HG02798 (cell line): Measurements from ENCODE around the gene EFNA1.

ENCODE experiments used
- ATAC-seq: cut with Tn5 transposase; IDR thresholded peaks from one replicate; pipeline ENCODE4 v1.9.1; 2021; ENCODE audit warnings: mild to moderate bottlenecking; ENCODE audit not compliant: unreplicated experiment, poor library complexity

EFNA1 gene

GRCh38 chr1:155121249-155121648 is 6.4 kb upstream of the EFNA1 start:
- ATAC-seq, result no peak

- ATAC-seq, result no peak
Observed at GRCh38 chr1:155122308-155122707, 5.4 kb upstream of the EFNA1 start.

- no peak for ATAC-seq
Observed at GRCh38 chr1:155123801-155124200, 3.9 kb upstream of the EFNA1 start.

- ATAC-seq, result no peak
Observed at GRCh38 chr1:155124503-155125463, 2.9 kb upstream of the EFNA1 start.

DNA sequence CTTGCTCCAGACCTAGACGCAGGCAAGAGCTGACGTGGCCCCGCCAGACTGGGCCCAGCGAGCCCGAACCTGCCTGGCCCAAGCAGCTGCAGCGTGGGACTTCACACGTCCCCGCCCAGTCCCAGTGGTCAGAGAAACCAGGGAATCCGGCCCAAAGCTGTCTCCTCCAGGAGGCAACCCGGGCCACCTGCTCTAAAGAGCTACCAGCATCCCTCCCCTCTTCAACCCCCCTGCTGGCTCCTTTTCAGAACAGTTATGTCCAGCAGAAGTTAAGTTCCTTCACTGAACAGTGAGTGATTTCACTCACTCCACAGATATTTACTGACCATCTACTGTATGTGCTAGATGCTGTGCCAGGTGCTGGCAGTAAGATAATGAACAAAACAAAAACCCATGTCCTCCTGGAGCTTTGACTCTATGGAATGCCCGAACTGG is 2.1 kb upstream of the EFNA1 start:
- ATAC-seq, result no peak

- ATAC-seq, result no peak
Observed at GRCh38 chr1:155125946-155126555, 1.6 kb upstream of the EFNA1 start.

- ATAC-seq, result no peak
Observed at GRCh38 chr1:155126556-155127104, 1.0 kb upstream of the EFNA1 start.

GRCh38 chr1:155127967-155128754 is 485 bp downstream of the EFNA1 start:
- no peak for ATAC-seq

- ATAC-seq, result no peak
Observed at GRCh38 chr1:155128755-155129473, 1.2 kb downstream of the EFNA1 start.

GRCh38 chr1:155130272-155131006 is 2.8 kb downstream of the EFNA1 start:
- ATAC-seq, result no peak

GRCh38 chr1:155131285-155131684 is 3.6 kb downstream of the EFNA1 start:
- ATAC-seq, result no peak

DNA sequence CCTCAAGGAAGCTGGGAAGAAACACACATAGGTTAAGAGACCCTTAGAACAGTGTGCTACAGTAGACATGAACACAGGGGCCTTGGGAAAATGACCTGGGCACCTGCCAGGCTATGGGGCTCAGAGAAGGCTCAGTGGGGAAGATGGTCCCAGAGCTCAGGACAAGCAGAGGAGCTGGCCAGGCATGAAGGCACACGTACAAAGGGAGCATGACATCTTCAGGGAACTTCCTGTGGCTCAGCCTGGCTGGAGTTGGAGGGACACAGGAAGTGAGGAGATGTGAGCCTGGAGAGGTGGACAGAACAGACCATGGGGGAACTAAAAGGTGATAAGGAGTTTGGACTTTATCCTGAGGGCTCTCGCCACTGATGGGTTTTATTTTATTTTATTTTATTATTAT is 4.2 kb downstream of the EFNA1 start:
- no peak for ATAC-seq

- ATAC-seq, result no peak
Observed at GRCh38 chr1:155133799-155134281, 6.2 kb downstream of the EFNA1 start.

DNA sequence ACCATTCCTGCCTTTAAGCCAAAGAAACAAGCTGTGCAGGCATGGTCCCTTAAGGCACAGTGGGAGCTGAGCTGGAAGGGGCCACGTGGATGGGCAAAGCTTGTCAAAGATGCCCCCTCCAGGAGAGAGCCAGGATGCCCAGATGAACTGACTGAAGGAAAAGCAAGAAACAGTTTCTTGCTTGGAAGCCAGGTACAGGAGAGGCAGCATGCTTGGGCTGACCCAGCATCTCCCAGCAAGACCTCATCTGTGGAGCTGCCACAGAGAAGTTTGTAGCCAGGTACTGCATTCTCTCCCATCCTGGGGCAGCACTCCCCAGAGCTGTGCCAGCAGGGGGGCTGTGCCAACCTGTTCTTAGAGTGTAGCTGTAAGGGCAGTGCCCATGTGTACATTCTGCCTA is 6.6 kb downstream of the EFNA1 start:
- ATAC-seq, result no peak

GRCh38 chr1:155134880-155135414 is 7.3 kb downstream of the EFNA1 start:
- ATAC-seq, result peak; percentile 48

GRCh38 chr1:155135415-155136028 is 7.8 kb downstream of the EFNA1 start, which contains the start of gene SLC50A1:
Gene SLC50A1, plus strand, starts transcription at chr1:155135852. Its CDS starts 60 bp downstream, at chr1:155135912.
- ATAC-seq, result peak; percentile 82

DNA sequence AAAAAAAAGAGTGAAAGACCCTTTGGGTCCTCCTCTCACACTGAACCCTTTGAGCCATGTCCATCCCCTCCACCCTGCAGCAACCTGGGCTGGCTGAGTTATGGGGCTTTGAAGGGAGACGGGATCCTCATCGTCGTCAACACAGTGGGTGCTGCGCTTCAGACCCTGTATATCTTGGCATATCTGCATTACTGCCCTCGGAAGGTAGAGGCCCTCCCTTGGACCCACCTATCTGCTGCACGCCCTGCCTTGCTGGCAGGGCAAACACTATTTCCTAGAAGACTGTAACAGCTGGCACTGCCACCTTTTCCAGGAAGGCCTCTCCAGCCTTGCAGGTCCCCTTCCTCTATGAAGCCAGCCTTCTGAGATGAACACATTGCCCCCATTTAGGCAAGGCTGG is 9.1 kb downstream of the EFNA1 start:
- no peak for ATAC-seq
